Muscle of arm (tissue), 12 donors: ENCODE measurements around the gene B2M. TPM values are rescaled to one million over a fixed set of nuclear protein-coding genes. Genes with fewer than 3 reads are reported as not detected.
A peak's percentile ranks its signal among the peaks of the same experiment; 100 is the strongest.
"Not testable (repeated sequence)": the region's sequence is repeated elsewhere in the genome, so short reads cannot be mapped to it uniquely, and the experiment has no call there.

Experiments used
- DNase-seq: peaks from one replicate; pipeline ENCODE4 v3.0.0-alpha.2; 2013
- polyA plus RNA-seq, 12 donors: library from polyadenylated mRNA; unstranded; fragments of 120-200 nt; gene quantifications; one replicate each; pipeline ENCODE4 v1.2.1, GENCODE V29; 2013; ENCODE audit not compliant: insufficient read length in 12 of 12

Gene B2M
- polyA plus RNA-seq, 12 donors = 459 to 939 (median 599) TPM; not detected in 1

DNA sequence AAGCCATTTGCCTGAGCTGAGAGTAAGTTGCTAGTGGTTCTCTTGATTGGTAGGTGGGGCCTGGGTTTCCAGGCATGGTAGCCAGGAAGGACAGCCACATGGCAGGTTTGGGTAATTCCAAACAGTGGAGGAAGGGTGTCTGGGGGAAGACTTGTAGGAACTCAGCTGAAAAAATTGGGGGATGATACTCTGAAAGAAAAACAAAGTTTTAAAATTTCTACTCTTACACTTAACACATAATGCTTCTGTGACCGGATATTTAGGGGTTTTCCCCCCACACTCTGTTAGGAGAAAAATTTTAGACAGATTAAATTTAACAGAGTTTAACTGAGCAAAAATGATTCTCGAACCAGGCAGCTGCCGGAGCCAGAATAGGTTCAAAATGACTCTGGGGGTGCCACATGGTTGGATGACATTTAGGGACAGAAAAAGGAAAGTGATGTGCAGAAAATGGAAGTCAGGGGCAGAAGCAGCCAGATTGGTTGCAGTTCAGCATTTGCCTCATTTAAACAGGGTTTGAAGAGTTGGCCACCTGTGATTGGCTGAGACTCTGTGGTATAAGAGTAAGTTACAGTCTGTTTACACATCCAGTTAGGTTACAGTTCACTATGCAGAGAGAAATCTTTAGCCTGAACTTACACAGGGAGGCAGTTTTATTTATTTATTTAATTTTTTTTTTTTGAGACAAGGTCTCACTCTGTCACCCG lies 8.1 kb downstream of the B2M start:
- DNase-seq = no peak

DNA sequence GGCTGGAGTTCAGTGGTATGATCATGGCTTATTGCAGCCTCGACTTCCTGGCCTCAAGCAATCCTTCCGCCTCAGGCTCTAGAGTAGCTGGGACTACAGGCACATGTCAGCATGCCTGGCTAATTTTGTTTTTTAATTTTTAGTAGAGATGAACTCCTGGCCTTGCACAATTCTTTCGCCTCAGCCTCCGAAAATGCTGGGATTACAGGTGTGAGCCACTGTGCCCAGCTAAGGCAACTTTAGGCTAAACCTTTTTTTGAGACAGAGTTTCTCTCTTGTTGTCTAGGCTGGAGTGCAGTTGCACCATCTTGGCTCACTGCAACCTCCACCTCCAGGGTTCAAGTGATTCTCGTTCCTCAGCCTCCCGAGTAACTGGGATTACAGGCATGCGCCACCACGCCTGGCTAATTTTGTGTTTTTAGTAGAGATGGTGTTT lies 8.7 kb downstream of the B2M start:
- not testable (repeated sequence) for DNase-seq

DNA sequence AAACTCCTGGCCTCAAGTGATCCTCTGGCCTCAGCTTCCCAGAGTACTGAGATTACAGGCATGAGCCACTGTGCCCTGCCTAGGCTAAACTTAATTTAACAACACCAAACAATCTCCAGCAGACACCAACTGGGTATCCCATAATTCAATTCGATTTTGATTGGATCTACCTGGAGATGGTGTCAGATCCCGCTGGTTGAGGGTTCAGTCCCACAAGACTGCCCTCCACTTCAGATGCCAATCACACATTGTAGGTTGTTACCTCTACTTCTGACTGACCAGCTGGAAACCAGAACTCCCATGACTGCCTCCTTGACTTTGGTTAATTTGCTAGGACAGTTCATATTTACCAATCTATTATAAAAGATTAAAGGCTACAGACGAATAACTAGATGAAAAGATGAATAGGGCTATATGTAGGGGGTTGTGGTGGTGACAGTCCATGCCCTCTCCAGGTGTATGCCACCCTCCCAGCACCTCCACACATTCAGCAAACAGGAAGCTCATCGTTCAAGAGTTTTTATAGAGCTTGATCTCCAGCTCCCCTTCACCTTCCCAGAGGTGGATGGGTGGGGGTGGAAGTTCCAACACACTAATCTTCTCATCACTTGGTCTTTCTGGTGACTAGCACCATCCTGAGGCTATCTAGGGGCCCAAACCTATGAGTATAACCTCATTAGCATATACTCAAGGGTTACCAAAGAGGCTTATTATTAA lies 9.3 kb downstream of the B2M start:
- DNase-seq = no peak

DNA sequence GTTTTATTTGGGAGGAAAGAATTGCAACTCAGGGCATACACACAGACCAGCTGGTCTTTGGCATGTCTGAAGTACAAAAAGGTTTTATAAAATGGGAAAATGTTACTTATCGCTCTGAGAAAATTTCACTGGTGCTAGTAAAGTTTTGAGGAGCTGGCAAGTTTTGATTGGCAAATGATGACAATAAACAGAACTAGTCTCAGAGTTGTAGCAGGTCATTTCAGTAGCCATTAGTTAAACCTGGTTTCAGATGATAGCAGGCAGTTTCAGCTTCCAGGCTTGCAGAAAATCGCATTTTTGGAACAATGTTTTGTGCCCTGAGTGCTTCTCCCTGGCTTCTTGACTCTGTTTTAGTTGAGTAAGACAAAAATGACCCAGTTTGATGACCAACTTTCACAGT lies 10.7 kb downstream of the B2M start:
- DNase-seq = no peak

DNA sequence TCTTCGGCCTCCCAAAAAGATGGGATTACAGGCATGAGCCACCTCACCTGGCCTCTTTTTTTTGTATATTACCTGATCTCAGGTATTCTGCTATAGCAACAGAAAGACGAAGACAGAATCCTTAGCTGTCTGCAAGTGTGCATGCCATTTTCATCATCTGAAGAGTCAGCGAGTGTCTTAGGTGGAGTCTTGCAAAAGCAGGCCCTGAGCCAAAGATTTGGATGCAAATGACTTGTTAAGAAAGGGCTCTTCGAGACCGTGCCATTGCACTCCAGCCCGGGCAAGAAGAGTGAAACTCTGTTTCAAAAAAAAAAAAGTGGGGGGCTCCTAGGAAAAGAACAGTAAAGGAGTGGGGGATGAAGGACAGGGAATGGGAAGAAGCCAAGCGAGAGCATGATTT lies 14.8 kb downstream of the B2M start:
- DNase-seq = no peak

DNA sequence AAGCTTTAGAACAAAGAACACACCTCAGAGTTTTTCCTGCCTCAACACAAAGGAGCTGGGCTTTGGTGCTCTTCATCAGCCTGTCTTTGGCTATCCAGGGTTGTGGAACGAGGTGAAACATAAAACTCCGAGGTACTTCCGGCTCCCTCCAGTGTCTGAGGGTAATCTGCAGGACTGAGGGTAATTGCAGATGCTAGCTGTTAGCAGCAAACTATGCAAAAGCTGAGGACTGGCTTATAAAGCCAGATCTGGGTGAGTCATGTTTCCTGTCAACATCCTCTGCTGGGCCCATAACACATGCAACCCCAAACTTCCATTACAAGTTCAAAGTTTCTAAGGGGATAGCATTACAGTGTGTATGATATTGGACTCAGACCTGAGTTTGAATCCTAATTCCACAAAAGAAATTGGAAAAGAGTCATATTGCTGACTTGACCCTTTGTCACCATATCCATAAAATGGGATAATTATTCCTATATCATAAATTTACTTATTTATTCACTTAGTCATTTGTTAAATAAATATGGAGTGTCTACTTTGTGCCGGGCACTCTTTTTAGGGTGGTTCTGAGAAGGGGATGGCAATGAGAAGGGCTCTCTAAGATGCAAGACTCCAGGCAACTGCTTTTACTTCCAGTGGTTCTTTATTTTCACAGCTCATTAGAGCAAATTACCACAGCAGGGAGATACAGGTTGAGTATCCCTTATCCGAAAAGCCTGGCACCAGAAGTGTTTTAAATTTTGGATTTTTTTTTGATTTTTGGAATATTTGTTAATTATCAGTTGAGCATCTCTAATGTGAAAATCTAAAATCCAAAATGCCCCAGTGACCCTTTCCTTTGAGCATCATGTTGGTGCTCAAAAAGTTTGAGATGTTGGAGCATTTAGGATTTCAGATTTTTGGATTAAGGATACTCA lies 15.5 kb downstream of the B2M start:
- DNase-seq = no peak

DNA sequence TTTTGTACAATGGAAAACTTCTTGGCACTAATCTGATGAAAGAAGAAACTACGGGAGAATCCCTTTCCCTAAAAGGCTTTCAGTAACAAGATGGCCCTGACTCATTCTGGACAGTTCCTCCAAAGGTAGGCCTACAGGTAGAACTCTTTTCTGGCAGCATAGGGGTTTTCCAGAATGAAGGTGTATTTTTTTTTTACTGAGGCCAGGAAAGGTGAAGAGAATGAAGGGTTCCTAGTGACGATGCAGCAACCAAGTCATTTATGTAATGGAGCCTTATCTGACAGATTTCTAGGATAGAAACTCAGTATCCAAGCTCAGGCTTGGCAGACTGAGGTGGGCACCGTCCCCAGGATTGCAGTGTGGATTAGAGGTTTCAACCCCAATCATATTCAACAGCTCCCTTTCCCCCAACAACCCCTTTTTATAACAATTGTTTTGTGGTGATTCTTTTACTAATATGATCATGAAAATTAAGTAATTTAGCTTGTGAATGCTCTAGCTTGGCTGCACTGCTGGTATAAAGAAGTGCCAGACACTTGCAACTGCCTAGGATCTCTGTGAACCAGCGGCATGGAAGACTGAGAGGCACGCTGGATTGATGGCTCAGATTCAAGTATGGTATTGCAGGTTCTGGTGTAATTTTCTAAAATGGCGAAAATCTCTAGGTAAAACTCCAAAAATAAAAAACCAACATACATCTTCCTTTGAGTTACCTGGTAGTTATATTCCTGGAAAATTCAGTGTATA lies 16.3 kb downstream of the B2M start:
- no peak for DNase-seq

DNA sequence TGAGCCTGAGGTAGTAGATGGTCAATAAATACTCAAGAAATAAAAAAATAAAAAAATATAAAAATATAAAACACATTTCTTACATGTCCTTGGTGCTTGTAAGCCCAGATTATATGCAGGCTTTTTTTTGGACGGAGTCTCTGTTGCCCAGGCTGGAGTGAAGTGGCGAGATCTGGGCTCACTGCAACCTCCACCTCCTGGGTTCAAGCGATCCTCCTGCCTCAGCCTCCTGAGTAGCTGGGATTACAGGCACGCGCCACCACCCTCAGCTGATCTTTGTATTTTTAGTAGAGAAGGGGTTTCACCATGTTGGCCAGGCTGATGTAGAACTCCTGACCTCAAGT lies 16.9 kb downstream of the B2M start:
- not testable (repeated sequence) for DNase-seq

DNA sequence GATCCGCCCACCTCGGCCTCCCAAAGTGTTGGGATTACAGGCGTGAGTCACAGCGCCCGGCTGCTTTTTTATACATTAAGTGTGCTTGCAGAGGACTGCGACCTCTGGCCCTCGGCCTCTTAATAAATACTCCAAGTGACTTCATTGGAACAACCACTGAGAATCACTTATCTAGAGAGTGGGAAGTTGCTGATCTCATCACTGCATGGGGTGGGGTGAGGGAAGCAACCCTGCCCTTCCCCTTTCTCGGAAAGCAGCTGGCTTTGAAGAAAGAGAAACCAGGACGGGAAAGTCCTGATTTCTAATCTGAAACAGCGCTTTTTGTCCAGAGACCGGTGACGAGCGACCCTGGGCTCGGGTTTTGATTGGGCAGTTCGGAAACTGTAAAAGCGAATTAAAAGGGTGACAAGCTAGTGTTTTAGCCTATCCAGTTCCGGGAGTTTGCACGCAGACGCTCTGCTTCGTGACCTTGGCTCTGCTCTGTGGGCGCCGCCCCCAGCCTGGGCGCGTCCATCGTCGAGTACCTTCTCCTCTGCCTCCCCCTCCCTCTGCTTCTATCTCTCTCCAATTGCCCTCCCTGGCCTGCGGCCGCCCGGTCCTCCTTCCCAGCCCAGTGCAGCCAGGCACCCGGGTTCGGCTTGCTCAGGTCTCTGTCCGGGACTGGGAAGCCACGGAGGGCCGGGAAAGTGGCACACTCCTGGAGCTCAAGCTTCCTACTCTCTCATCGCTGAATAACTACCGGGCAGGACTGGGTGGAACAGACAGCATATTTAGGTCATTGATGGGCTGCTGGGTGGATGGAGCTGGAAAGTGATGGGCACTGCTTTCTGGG lies 17.5 kb downstream of the B2M start:
- DNase-seq = peak; percentile 98

DNA sequence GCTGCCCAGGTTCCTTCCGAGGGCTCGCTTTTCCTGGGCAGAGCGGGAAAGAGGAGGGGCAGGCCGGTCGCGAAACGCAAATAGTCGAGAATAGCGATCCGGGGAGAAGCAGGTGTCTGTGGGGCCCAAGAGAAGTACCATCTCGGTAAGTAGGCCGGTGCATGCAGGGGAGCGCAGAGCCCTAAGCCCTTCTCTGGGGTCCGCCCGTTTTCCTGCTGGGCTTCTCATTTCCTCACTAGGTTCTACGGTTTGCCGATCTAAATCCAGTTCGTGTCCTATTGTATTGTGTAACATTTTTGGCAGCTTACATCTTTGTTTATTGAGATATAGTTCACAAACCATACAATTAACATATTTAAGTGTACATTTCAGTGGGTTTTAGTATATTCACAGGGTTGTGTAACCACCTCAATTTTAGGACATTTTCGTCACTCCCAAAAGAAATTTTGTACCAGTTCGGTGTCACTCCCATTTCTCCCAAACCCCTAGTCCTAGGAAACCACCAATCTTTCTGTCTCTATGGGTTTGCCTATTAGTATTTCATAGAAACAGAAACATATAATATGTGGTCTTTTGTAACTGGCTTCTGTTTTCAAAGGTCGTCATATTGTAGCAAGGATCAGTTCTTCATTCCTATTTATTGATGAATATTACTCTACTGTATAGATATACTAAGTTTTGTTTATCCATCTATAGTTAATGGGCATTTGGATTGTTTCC lies 18.3 kb downstream of the B2M start:
- no peak for DNase-seq

DNA sequence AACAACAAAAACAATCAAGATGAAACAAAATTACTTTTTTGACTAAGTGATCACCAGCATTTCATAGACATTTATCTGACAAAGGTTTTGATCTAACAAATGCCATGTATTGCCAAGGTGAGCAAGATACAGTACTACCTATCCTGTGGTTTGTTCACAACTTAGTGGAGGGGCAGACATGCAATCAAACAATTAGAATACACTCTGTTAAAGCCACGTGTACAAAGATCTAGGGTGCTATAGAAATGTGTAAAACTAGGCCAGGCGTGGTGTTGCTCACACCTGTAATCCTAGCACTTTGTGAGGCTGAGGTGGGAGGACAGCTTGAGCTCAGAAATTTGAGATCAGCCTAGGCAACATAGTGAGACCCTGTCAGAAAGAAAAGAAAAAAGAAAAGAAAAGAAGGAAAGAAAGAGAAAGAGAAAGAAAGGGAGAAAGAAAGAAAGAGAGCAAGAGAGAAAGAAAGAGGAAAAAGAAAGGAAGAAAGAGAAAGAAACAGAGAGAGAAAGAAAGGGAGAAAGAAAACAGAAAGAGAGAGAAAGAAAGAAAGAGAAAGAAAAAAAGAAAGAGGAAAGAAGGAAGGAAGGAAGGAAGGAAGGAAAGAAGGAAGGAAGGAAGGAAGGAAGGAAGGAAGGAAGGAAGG lies 23.6 kb downstream of the B2M start:
- no peak for DNase-seq

DNA sequence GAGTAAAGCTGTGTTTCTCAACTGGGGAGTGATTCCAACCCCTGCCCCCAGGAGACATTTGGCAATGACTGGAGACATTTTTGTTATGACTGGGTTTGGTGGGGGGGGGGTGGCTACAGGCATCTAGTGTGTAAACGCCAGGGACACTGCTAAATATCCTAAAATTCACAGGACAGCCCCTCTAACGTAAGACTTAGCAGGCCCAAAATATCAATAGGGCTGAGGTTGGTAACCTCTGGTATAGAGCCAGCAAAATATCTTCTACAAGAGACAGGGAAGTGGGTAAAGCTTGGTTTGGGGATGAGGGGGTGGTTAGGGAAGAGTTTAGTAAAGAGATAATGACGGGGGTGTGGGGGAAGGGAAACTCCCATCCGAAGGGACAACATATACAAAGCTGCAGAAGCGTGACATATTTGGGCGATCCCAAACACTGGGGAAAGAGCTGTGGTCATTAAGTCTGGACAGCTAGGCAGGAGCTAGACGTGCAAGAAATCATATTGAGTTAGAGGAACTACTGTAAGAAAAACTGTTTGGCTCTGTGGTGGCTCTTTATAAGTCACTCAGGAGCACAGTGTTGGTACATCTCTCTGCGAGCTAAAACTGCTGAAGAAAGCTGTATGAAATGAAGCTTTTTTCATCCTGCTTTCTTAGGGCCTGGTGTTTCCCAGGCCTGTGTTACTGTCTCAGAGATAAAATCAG lies 24.3 kb downstream of the B2M start:
- DNase-seq = no peak

DNA sequence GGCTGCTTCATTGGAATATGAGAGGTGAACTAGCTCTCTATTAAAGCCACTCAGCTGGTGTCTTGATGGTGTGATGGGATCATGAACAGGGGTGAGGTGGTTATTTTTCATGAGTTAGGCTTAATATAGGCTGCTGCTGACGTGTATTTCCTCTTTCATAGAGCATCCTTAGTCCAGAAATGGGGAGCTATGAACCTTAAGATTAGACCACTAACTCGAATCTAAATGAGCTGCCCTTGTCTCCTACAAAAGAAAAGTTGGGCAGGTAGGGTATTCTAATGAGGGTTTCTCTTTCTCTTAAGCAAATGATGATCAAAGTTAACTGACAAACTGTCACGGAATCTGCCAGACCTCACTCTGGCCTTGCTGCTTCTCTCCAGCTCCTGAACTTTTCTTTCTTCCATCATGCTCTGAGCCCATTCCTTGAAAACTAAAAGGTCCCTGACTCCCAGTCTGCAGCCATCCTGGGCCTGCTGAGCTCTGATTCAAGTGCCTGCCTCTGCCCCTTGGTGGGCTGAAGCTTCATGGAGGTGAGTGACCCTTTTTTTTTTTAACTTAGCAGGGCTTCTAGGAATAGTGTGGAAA lies 25.0 kb downstream of the B2M start, which contains the start of gene TRIM69:
Gene TRIM69 (plus strand): TSS at position 348 of the 585 bp plus-strand sequence. CDS start 177 bp downstream, at position 525.
- no peak for DNase-seq

DNA sequence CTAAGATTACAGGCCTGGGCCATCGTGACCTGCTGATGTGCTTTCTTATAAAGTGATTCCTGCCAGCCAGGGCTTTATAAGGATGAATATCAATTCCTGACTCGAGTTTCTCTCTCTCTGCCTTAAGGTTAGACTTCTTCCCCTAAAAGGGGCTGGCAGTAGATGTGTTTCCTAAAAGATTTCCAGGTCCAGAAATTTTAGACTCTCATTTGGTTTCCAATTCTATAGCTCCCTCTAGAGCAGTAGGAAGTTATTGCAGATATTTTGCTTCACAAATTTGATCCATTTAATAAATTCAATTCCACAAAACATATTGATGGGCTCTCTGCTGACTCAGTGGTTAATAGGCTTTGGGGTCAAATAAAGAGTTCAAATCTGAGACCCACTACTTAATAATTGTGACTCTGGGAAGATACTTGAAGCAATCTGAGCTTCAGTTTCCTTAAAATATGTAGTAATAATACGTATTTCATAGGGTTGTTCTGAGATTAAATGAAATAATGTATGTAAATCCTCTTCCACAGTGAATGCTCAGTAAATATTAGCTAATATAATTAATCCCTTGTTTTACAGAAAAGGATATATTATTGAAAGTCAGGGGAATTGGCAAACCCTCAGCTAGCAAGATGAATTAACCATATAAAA lies 27.1 kb downstream of the B2M start:
- no peak for DNase-seq

DNA sequence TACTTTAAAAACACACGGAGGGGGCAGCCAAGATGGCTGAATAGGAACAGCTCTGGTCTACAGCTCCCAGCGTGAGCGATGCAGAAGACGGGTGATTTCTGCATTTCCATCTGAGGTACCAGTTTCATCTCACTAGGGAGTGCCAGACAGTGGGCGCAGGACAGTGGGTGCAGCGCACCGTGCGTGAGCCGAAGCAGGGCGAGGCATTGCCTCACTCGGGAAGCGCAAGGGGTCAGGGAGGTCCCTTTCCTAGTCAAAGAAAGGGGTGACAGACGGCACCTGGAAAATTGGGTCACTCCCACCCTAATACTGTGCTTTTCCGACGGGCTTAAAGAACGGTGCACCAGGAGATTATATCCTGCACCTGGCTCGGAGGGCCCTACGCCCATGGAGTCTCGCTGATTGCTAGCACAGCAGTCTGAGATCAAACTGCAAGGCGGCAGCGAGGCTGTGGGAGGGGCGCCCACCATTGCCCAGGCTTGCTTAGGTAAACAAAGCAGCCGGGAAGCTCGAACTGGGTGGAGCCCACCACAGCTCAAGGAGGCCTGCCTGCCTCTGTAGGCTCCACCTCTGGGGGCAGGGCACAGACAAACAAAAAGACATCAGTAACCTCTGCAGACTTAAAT lies 28.0 kb downstream of the B2M start:
- not testable (repeated sequence) for DNase-seq

DNA sequence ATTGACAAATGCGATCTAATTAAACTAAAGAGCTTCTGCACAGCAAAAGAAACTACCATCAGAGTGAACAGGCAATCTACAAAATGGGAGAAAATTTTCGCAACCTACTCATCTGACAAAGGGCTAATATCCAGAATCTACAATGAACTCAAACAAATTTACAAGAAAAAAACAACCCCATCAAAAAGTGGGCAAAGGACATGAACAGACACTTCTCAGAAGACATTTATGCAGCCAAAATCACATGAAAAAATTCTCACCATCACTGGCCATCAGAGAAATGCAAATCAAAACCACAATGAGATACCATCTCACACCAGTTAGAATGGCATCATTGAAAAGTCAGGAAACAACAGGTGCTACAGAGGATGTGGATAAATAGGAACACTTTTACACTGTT lies 32.1 kb downstream of the B2M start:
- DNase-seq = not testable (repeated sequence)

DNA sequence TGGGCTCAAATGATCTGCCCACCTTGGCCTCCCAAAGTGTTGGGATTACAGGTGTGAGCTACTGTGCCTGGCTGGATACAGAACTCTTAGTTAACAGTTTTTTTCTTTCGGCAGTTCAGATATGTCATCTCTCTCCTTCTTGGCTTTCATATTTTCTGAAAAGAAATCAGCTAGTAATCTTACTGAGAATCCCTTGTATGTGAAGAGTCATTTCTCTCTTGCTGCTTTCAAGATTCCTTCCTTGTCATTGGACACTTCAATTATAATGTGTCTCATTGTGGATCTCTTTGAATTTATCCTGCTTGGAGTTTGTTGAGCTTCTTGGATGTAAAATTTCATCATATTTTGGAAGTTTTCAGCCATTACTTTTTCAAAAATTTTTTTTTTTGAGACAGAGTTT lies 42.0 kb downstream of the B2M start:
- DNase-seq = no peak
